H9 (cell line): ENCODE data around the gene CYP4F2. TPM values are rescaled to one million over a fixed set of nuclear protein-coding genes. Genes with fewer than 3 reads are reported as not detected.

Source experiments
- DNase-seq: peaks from one replicate; pipeline ENCODE4 v3.0.0-alpha.2; 2017
- H2AFZ ChIP-seq: one replicate; pipeline ENCODE4 v1.6.1; 2013; ENCODE audit warnings: mild to moderate bottlenecking, low read length, control low read depth, moderate library complexity
- H2AK5ac ChIP-seq: 2 replicates; pipeline ENCODE4 v1.6.1; 2013; ENCODE audit warnings: low read length, control low read depth, mixed read lengths; ENCODE audit not compliant: insufficient read length
- H2BK120ac ChIP-seq: one replicate; pipeline ENCODE4 v1.6.1; 2013; ENCODE audit warnings: low read depth, mild to moderate bottlenecking, low read length, control low read depth, inconsistent platforms; ENCODE audit not compliant: poor library complexity, severe bottlenecking
- H2BK12ac ChIP-seq: 2 replicates; pipeline ENCODE4 v1.6.1; 2013; ENCODE audit warnings: low read length, control low read depth, mixed read lengths, low read depth; ENCODE audit not compliant: insufficient read length
- H2BK15ac ChIP-seq: 2 replicates; pipeline ENCODE4 v1.6.1; 2013; ENCODE audit warnings: low read depth, low read length, control low read depth
- H2BK20ac ChIP-seq: one replicate; pipeline ENCODE4 v1.6.1; 2013; ENCODE audit warnings: low read depth, mild to moderate bottlenecking, low read length, control low read depth, inconsistent platforms; ENCODE audit not compliant: poor library complexity, severe bottlenecking
- H2BK5ac ChIP-seq: 2 replicates; pipeline ENCODE4 v1.6.1; 2013; ENCODE audit warnings: low read length, control low read depth, mixed read lengths; ENCODE audit not compliant: insufficient read length
- H3K14ac ChIP-seq: 2 replicates; pipeline ENCODE4 v1.6.1; 2013; ENCODE audit warnings: low read length, control low read depth; ENCODE audit not compliant: insufficient read depth
- H3K18ac ChIP-seq: 2 replicates; pipeline ENCODE4 v1.6.1; 2013; ENCODE audit warnings: low read depth, mild to moderate bottlenecking, mixed read lengths, low read length, control low read depth; ENCODE audit not compliant: insufficient read length
- H3K23ac ChIP-seq: 2 replicates; pipeline ENCODE4 v1.6.1; 2013; ENCODE audit warnings: low read length, control low read depth, mixed read lengths, low read depth; ENCODE audit not compliant: insufficient read length
- H3K23me2 ChIP-seq: 2 replicates; pipeline ENCODE4 v1.6.1; 2013; ENCODE audit warnings: low read depth, mild to moderate bottlenecking, mixed read lengths, low read length, control low read depth; ENCODE audit not compliant: insufficient read length, poor library complexity, severe bottlenecking
- H3K27ac ChIP-seq: 2 replicates; pipeline ENCODE4 v1.5.1; 2013; ENCODE audit warnings: low read length, control low read depth, mixed read lengths, low read depth; ENCODE audit not compliant: insufficient read length
- H3K27me3 ChIP-seq: 2 replicates; pipeline ENCODE4 v1.6.1; 2013; ENCODE audit warnings: low read length, control low read depth, inconsistent platforms; ENCODE audit not compliant: insufficient read depth
- H3K4ac ChIP-seq: 2 replicates; pipeline ENCODE4 v1.6.1; 2013; ENCODE audit warnings: low read depth, mild to moderate bottlenecking, control low read depth, inconsistent platforms, low read length, moderate library complexity
- H3K4me1 ChIP-seq: 2 replicates; pipeline ENCODE4 v1.6.1; 2013; ENCODE audit warnings: low read length, control low read depth, inconsistent platforms; ENCODE audit not compliant: insufficient read depth
- H3K4me2 ChIP-seq: 2 replicates; pipeline ENCODE4 v1.6.1; 2013; ENCODE audit warnings: low read length, control low read depth, mixed read lengths; ENCODE audit not compliant: insufficient read length, insufficient read depth
- H3K56ac ChIP-seq: 2 replicates; pipeline ENCODE4 v1.6.1; 2013; ENCODE audit warnings: low read depth, mild to moderate bottlenecking, mixed read lengths, low read length, control low read depth; ENCODE audit not compliant: insufficient read length
- H3K79me1 ChIP-seq: 2 replicates; pipeline ENCODE4 v1.6.1; 2013; ENCODE audit warnings: low read depth, mild to moderate bottlenecking, moderate library complexity, low read length, control low read depth, inconsistent platforms; ENCODE audit not compliant: insufficient read depth, poor library complexity, severe bottlenecking
- H3K79me2 ChIP-seq: 2 replicates; pipeline ENCODE4 v1.6.1; 2013; ENCODE audit warnings: low read length, control low read depth, inconsistent platforms; ENCODE audit not compliant: insufficient read depth
- H3K9ac ChIP-seq: 2 replicates; pipeline ENCODE4 v1.6.1; 2013; ENCODE audit warnings: low read length, control low read depth, mixed read lengths; ENCODE audit not compliant: insufficient read length; ENCODE audit errors: extremely low read depth
- H3K9me3 ChIP-seq: one replicate; pipeline ENCODE4 v1.6.1; 2013; ENCODE audit warnings: low read depth, low read length, inconsistent platforms; ENCODE audit not compliant: control insufficient read depth
- H3T11ph ChIP-seq: one replicate; pipeline ENCODE4 v1.6.1; 2013; ENCODE audit warnings: mild to moderate bottlenecking, low read length, control low read depth, inconsistent platforms
- H4K20me1 ChIP-seq: one replicate; pipeline ENCODE4 v1.6.1; 2013; ENCODE audit not compliant: control insufficient read depth, insufficient read length, insufficient read depth
- H4K5ac ChIP-seq: 2 replicates; pipeline ENCODE4 v1.6.1; 2013; ENCODE audit warnings: low read depth, mild to moderate bottlenecking, mixed read lengths, low read length, control low read depth; ENCODE audit not compliant: insufficient read length
- H4K8ac ChIP-seq: replicated peaks from 2 replicates; pipeline ENCODE4 v1.6.1; 2013; ENCODE audit warnings: low read length, control low read depth, mixed read lengths, low read depth; ENCODE audit not compliant: insufficient read length
- H4K91ac ChIP-seq: 2 replicates; pipeline ENCODE4 v1.6.1; 2013; ENCODE audit warnings: low read depth, mild to moderate bottlenecking, moderate library complexity, mixed read lengths, low read length, control low read depth; ENCODE audit not compliant: insufficient read length
- H3K27ac Mint-ChIP-seq, 3 experiments: 2 replicates in 2 of 3; 3 replicates in 1 of 3; pipeline ENCODE4 v1.8.0; 2020 to 2021; ENCODE audit warnings: mixed read lengths in 3 of 3, mild to moderate bottlenecking in 1 of 3, moderate library complexity in 1 of 3
- H3K27me3 Mint-ChIP-seq: 2 replicates; pipeline ENCODE4 v1.8.0; 2021; ENCODE audit warnings: low read depth, mild to moderate bottlenecking, moderate library complexity, mixed read lengths
- H3K36me3 Mint-ChIP-seq, 3 experiments: 2 replicates in 2 of 3; 3 replicates in 1 of 3; pipeline ENCODE4 v1.8.0; 2020 to 2021; ENCODE audit warnings: low read depth in 3 of 3, mixed read lengths in 3 of 3; ENCODE audit not compliant: insufficient read depth in 1 of 3
- H3K4me1 Mint-ChIP-seq, 2 experiments: 2 replicates each; pipeline ENCODE4 v1.8.0; 2020; ENCODE audit warnings: mixed read lengths in 2 of 2
- H3K4me3 Mint-ChIP-seq, 2 experiments: 2 replicates in 1 of 2; 3 replicates in 1 of 2; pipeline ENCODE4 v1.8.0; 2020 to 2021; ENCODE audit warnings: mild to moderate bottlenecking in 2 of 2, mixed read lengths in 2 of 2, moderate library complexity in 1 of 2
- H3K9me3 Mint-ChIP-seq, 2 experiments: 2 replicates in 1 of 2; 3 replicates in 1 of 2; pipeline ENCODE4 v1.8.0; 2020; ENCODE audit warnings: mild to moderate bottlenecking in 2 of 2, mixed read lengths in 2 of 2, moderate library complexity in 1 of 2
- WGBS: extraction: QIAGEN DNeasy Blood & Tissue Kit; methylation state at CpG from one replicate; pipeline ENCODE4 v1.1.7; 2013; ENCODE audit warnings: missing lambda C conversion rate, low lambda C conversion rate, mixed read lengths; ENCODE audit not compliant: insufficient read length; ENCODE audit errors: extremely low coverage; 5-methylcytosine and 5-hydroxymethylcytosine counted together
- total RNA-seq: library from RNA; stranded (reverse); gene quantifications from 2 replicates; pipeline ENCODE4 v1.2.1, GENCODE V29; 2021
- TF ChIP-seq, protein P1 (sequence below): fragments of 200-600 bp; sonication (generic); conservative IDR thresholded peaks from 3 replicates; pipeline ENCODE4 v1.8.0; 2021; ENCODE audit warnings: antibody characterized with exemption, mild to moderate bottlenecking

CYP4F2 gene
- total RNA-seq, 1 experiment from 2014 or later, result not detected

DNA sequence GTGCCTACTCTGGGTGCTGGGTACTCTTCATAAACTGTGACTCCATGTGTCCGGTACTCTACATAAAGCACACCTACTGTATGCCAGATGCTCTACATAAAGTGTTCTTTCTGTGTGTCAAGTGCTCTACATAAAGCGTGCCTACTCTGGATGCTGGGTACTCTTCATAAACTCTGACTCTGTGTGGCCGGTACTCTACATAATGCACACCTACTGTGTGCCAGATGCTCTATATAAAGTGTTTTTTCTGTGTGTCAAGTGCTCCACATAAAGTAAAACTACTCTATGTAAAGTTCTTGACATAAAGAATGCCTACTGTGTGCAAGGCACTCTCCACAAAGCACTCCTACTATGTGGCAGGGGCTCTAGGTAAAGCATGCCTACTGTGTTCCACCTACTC is 38.3 kb upstream of the CYP4F2 start:
- H3K23ac ChIP-seq, result no peak overlapping the region

More for the DNA sequence above, 38.3 kb upstream of the CYP4F2 start:
- H4K8ac ChIP-seq, result no peak overlapping the region
- no peak overlapping the region for H3K4me2 ChIP-seq
- Mint-ChIP-seq H3K27ac (no peak overlapping the region), H3K4me1 (no peaks in the 10 kb centered on the region), H3K36me3 (peaks cover 3 to 12% (median 7%) of the 10 kb centered on the region in 3 experiments; a peak in 6 of 7 replicates), H3K27me3 (no peaks in the 10 kb centered on the region), H3K4me3 (no peak overlapping the region), H3K9me3 (peaks cover 65 to 71% of the 10 kb centered on the region in 2 experiments)
- H4K91ac ChIP-seq, result no peak overlapping the region
- H3K9me3 ChIP-seq, result peaks cover 73% of the 10 kb centered on the region
- H2BK120ac ChIP-seq, result no peak overlapping the region
- H4K20me1 ChIP-seq, result no peaks in the 10 kb centered on the region
- H3K79me1 ChIP-seq, result no peaks in the 10 kb centered on the region
- no CpG with 5 or more reads among the region's 3 CpGs for WGBS
- no peak overlapping the region for H3K18ac ChIP-seq
- no peak overlapping the region for H2BK5ac ChIP-seq
- no peak overlapping the region for H3K27ac ChIP-seq
- H3K14ac ChIP-seq, result no peak overlapping the region
- H4K5ac ChIP-seq, result no peak overlapping the region
- H2BK15ac ChIP-seq, result no peak overlapping the region
- H3K23me2 ChIP-seq, result no peaks in the 10 kb centered on the region
- no peak overlapping the region for H3K4ac ChIP-seq
- H3K79me2 ChIP-seq, result no peaks in the 10 kb centered on the region
- no peak overlapping the region for H3K9ac ChIP-seq
- H3K4me1 ChIP-seq, result no peaks in the 10 kb centered on the region
- H3K27me3 ChIP-seq, result no peaks in the 10 kb centered on the region; the same call in 1 of the 2 replicates
- no peak overlapping the region for H2BK20ac ChIP-seq
- no peak overlapping the region for H3K56ac ChIP-seq
- no peak overlapping the region for H3T11ph ChIP-seq
- TF ChIP-seq, protein P1, sequence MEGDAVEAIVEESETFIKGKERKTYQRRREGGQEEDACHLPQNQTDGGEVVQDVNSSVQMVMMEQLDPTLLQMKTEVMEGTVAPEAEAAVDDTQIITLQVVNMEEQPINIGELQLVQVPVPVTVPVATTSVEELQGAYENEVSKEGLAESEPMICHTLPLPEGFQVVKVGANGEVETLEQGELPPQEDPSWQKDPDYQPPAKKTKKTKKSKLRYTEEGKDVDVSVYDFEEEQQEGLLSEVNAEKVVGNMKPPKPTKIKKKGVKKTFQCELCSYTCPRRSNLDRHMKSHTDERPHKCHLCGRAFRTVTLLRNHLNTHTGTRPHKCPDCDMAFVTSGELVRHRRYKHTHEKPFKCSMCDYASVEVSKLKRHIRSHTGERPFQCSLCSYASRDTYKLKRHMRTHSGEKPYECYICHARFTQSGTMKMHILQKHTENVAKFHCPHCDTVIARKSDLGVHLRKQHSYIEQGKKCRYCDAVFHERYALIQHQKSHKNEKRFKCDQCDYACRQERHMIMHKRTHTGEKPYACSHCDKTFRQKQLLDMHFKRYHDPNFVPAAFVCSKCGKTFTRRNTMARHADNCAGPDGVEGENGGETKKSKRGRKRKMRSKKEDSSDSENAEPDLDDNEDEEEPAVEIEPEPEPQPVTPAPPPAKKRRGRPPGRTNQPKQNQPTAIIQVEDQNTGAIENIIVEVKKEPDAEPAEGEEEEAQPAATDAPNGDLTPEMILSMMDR, result no peak
- DNase-seq, result no peak
- no peak overlapping the region for H2AFZ ChIP-seq
- no peak overlapping the region for H2AK5ac ChIP-seq
- no peak overlapping the region for H2BK12ac ChIP-seq
